Mucosa of descending colon (tissue), 3 donors: ENCODE data around the gene KCNT1. TPM values are rescaled to one million over a fixed set of nuclear protein-coding genes. Genes with fewer than 3 reads are reported as not detected.

Experiments
- ATAC-seq: fragments of 200-7000 bp; cut with Tn5 transposase; one replicate; pipeline ENCODE4 v1.9.1; 2020; ENCODE audit warnings: mild to moderate bottlenecking, moderate library complexity
- DNase-seq, 3 donors: peaks; one replicate each; pipeline ENCODE4 v3.0.0-alpha.2; 2020
- H3K36me3 ChIP-seq: fragments of 200-600 bp; one replicate; pipeline ENCODE4 v1.8.0; 2021; ENCODE audit warnings: low read depth, mild to moderate bottlenecking
- H3K4me1 ChIP-seq: fragments of 200-600 bp; one replicate; pipeline ENCODE4 v1.8.0; 2021; ENCODE audit warnings: low read depth, mild to moderate bottlenecking
- H3K4me3 ChIP-seq: fragments of 200-600 bp; one replicate; pipeline ENCODE4 v1.8.0; 2021; ENCODE audit warnings: mild to moderate bottlenecking
- H3K9me3 ChIP-seq: fragments of 200-600 bp; one replicate; pipeline ENCODE4 v1.8.0; 2021; ENCODE audit warnings: mild to moderate bottlenecking
- CTCF ChIP-seq: fragments of 200-600 bp; IDR thresholded peaks from one replicate; pipeline ENCODE4 v1.8.0; 2022; ENCODE audit warnings: antibody characterized with exemption, mild to moderate bottlenecking
- intact Hi-C, 2 donors: fragments of 100-400 bp; cut with DNase I in 1 of 2; cut with micrococcal nuclease in 1 of 2; formaldehyde crosslinking; loops; one replicate each; pipeline versions ENCODE4 v1.11.0 to v1.11.1; 2022; cut with DNase I, micrococcal nuclease
- total RNA-seq, 3 donors: library from RNA; stranded (reverse); fragmentation: NEBNext Ultra II Directional in 2 of 3; extraction: Animal tissue kit (Norgen Biotek cat#: 25700) in 2 of 3; gene quantifications; one replicate each; pipeline versions ENCODE4 v1.2.1 to v1.2.4, GENCODE V29; 2021 to 2023
- donor health status: DM: no; HTN: no; CAD: no; lungs with moderate emphysema.
- donor health status: DM: no; HTN: no; CAD: no.
- donor health status: DM: no; HTN: yes; CAD: no.

Gene KCNT1
- total RNA-seq, 3 donors from 2014 or later, result 0.22 to 0.60 TPM; not detected in 1

- no peak for ATAC-seq
- no peak overlapping the region for H3K4me3 ChIP-seq
- DNase-seq, result peak in 1 of 3 donors; percentile 42
- no peaks in the 10 kb centered on the region for H3K9me3 ChIP-seq
- no peaks in the 10 kb centered on the region for H3K36me3 ChIP-seq
- intact Hi-C loops, result no loop called here
- TF ChIP-seq CTCF, result no peak
- H3K4me1 ChIP-seq, result no peaks in the 10 kb centered on the region
Observed at GRCh38 chr9:135796784-135797485, 95.0 kb downstream of the KCNT1 start.

GRCh38 chr9:135797507-135798262 is 95.7 kb downstream of the KCNT1 start:
- no peak overlapping the region for H3K4me3 ChIP-seq
- no peak for TF ChIP-seq CTCF
- no peaks in the 10 kb centered on the region for H3K9me3 ChIP-seq
- H3K4me1 ChIP-seq, result no peaks in the 10 kb centered on the region
- H3K36me3 ChIP-seq, result no peaks in the 10 kb centered on the region
- DNase-seq (peak; percentile 34 to 38 (median 36)), ATAC-seq (peak; percentile 70)
- intact Hi-C loops, result no loop called here

- intact Hi-C loops, result no loop called here
- DNase-seq, result no peak
- no peak for TF ChIP-seq CTCF
- Histone ChIP-seq H3K4me3 (no peak overlapping the region), H3K9me3 (no peaks in the 10 kb centered on the region), H3K4me1 (no peaks in the 10 kb centered on the region), H3K36me3 (no peaks in the 10 kb centered on the region)
- ATAC-seq, result no peak
Observed at GRCh38 chr9:135798263-135798585, 96.2 kb downstream of the KCNT1 start.

- DNase-seq (peak in 1 of 3 donors; percentile 39), ATAC-seq (no peak)
- no peak overlapping the region for H3K4me3 ChIP-seq
- no peaks in the 10 kb centered on the region for H3K36me3 ChIP-seq
- no peaks in the 10 kb centered on the region for H3K4me1 ChIP-seq
- intact Hi-C loops, result no loop called here
- H3K9me3 ChIP-seq, result no peaks in the 10 kb centered on the region
- no peak for TF ChIP-seq CTCF
Observed at GRCh38 chr9:135799261-135799660, 97.3 kb downstream of the KCNT1 start.

- Histone ChIP-seq H3K9me3 (no peaks in the 10 kb centered on the region), H3K4me1 (no peaks in the 10 kb centered on the region), H3K36me3 (no peaks in the 10 kb centered on the region), H3K4me3 (no peak overlapping the region)
- no peak for TF ChIP-seq CTCF
- intact Hi-C loops, result no loop called here
- ATAC-seq (no peak), DNase-seq (no peak)
Observed at GRCh38 chr9:135801070-135801469, 99.1 kb downstream of the KCNT1 start.
